ENCODE measurements around the gene BOD1L1. TPM values are rescaled to one million over a fixed set of nuclear protein-coding genes. Genes with fewer than 3 reads are reported as not detected.

BOD1L1 gene
- total and polyA plus RNA-seq, 2 of the 8 experiments (the other 6 are each of a cell fraction or from before 2014, with no cell fraction given): 6.8 to 39.3 TPM

DNA sequence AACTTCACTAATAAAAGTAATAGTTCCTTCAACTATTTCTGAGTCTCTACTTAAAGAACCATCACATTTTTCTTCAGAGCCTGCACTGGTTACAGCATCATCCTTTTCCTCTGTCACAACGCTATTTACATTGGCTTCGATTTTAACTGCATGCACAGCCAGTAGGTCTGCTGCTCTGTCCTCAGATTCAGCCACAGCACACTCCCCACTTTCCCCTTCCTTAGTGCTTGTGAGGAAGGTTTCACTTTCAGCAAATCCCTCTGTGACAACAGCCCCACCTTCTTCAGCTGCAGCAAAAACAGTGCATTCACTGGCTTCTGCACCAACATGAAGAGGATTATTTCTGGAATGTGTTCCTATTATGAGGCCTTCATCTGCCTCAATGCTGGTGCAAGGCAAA, 25.7 kb downstream of the BOD1L1 start (continued):
- TF ChIP-seq CHD7 (IDR thresholded peaks at IDR 0.05; ENCODE audit: insufficient replicate concordance, low read length): no peak

All from H1 (cell line).